ENCODE data around the gene OSTM1. TPM values are rescaled to one million over a fixed set of nuclear protein-coding genes. Genes with fewer than 3 reads are reported as not detected.
"Not testable (repeated sequence)": the region's sequence is repeated elsewhere in the genome, so short reads cannot be mapped to it uniquely, and the experiment has no call there.

Gene OSTM1
- total and polyA plus RNA-seq, 3 donors from 2014 or later: 38.3 to 63.8 (median 47.6) TPM

- Histone ChIP-seq H3K4me3 (no peak overlapping the region), H3K27ac (no peak overlapping the region), H3K27me3 (no peaks in the 10 kb centered on the region), H3K36me3 (ENCODE audit: low read depth, missing control alignments) (no peaks in the 10 kb centered on the region), H3K9me3 (no peaks in the 10 kb centered on the region), H3K4me1 (no peaks in the 10 kb centered on the region)
- no peak for TF ChIP-seq POLR2A (IDR thresholded peaks at IDR 0.05)
- intact Hi-C loops (cut with DNase I; ENCODE audit: low total_unique reads): no loop called here
- 82 to 96% methylated on average over 1 of the region's 1 CpG for WGBS, 2 donors
- DNase-seq: no peak
Measured at GRCh38 chr6:108008363-108008762, 66.2 kb downstream of the OSTM1 start.

- H3K4me1 ChIP-seq: no peaks in the 10 kb centered on the region
- intact Hi-C loops (cut with DNase I; ENCODE audit: low total_unique reads): no loop called here
- 88 to 89% methylated on average over 3 of the region's 3 CpGs for WGBS, 2 donors
- no peak overlapping the region for H3K4me3 ChIP-seq
- H3K36me3 ChIP-seq (ENCODE audit: low read depth, missing control alignments): no peaks in the 10 kb centered on the region
- no peak overlapping the region for H3K27ac ChIP-seq
- DNase-seq: no peak
- no peaks in the 10 kb centered on the region for H3K9me3 ChIP-seq
- H3K27me3 ChIP-seq: no peaks in the 10 kb centered on the region
- TF ChIP-seq CTCF (IDR thresholded peaks at IDR 0.05) (no peak), POLR2A (IDR thresholded peaks at IDR 0.05) (no peak)
Measured at GRCh38 chr6:108005961-108006360, 68.6 kb downstream of the OSTM1 start.

- TF ChIP-seq CTCF (IDR thresholded peaks at IDR 0.05): no peak
- TF ChIP-seq POLR2A (IDR thresholded peaks at IDR 0.05): no peak
- no peaks in the 10 kb centered on the region for H3K27me3 ChIP-seq
- H3K36me3 ChIP-seq (ENCODE audit: low read depth, missing control alignments): no peaks in the 10 kb centered on the region
- intact Hi-C loops (cut with DNase I; ENCODE audit: low total_unique reads): no loop called here
- H3K27ac ChIP-seq: no peak overlapping the region
- DNase-seq: no peak
- no peaks in the 10 kb centered on the region for H3K9me3 ChIP-seq
- no peaks in the 10 kb centered on the region for H3K4me1 ChIP-seq
- 96 to 97% methylated on average over 13 to 15 of the region's 15 CpGs for WGBS, 2 donors
- no peak overlapping the region for H3K4me3 ChIP-seq
Measured at GRCh38 chr6:108004861-108005260, 69.7 kb downstream of the OSTM1 start.

GRCh38 chr6:108002365-108003221 lies 71.9 kb downstream of the OSTM1 start:
- intact Hi-C loops (cut with DNase I; ENCODE audit: low total_unique reads): no loop called here
- no peak for DNase-seq
- Histone ChIP-seq H3K27ac (no peak overlapping the region), H3K4me1 (no peaks in the 10 kb centered on the region), H3K4me3 (no peak overlapping the region), H3K27me3 (no peaks in the 10 kb centered on the region), H3K9me3 (no peaks in the 10 kb centered on the region), H3K36me3 (ENCODE audit: low read depth, missing control alignments) (no peaks in the 10 kb centered on the region)
- WGBS, 2 donors: 72 to 76% methylated on average over 9 of the region's 9 CpGs
- TF ChIP-seq POLR2A (IDR thresholded peaks at IDR 0.05) (no peak), CTCF (IDR thresholded peaks at IDR 0.05) (no peak)

GRCh38 chr6:108001696-108002231 lies 72.8 kb downstream of the OSTM1 start:
- intact Hi-C loops (cut with DNase I; ENCODE audit: low total_unique reads): no loop called here
- no peaks in the 10 kb centered on the region for H3K27me3 ChIP-seq
- no peaks in the 10 kb centered on the region for H3K9me3 ChIP-seq
- TF ChIP-seq CTCF (IDR thresholded peaks at IDR 0.05): no peak
- no peak for TF ChIP-seq POLR2A (IDR thresholded peaks at IDR 0.05)
- no peak overlapping the region for H3K27ac ChIP-seq
- H3K36me3 ChIP-seq (ENCODE audit: low read depth, missing control alignments): no peaks in the 10 kb centered on the region
- no peak overlapping the region for H3K4me3 ChIP-seq
- DNase-seq: no peak
- 93 to 96% methylated on average over 7 of the region's 7 CpGs for WGBS, 2 donors
- no peaks in the 10 kb centered on the region for H3K4me1 ChIP-seq

- H3K4me1 ChIP-seq; DNase-seq; H3K36me3 ChIP-seq (ENCODE audit: low read depth, missing control alignments); H3K27ac ChIP-seq; H3K4me3 ChIP-seq; intact Hi-C loops (cut with DNase I; ENCODE audit: low total_unique reads); H3K9me3 ChIP-seq; H3K27me3 ChIP-seq: not testable (repeated sequence)
- WGBS, 2 donors: 95 to 99% methylated on average over 5 of the region's 5 CpGs
Measured at GRCh38 chr6:108000259-108000658, 74.3 kb downstream of the OSTM1 start.

All from testis (tissue), 3 donors.